ENCODE measurements around the gene SMIM14.
"Not testable (repeated sequence)": the region's sequence is repeated elsewhere in the genome, so short reads cannot be mapped to it uniquely, and the experiment has no call there.

Gene SMIM14

GRCh38 chr4:39657465-39657864, 18.8 kb upstream of the SMIM14 start:
- Mint-ChIP-seq H3K9me3 (no peaks in the 10 kb centered on the region), H3K36me3 (no peaks in the 10 kb centered on the region), H3K27me3 (no peaks in the 10 kb centered on the region), H3K4me3 (peak overlapping the region; percentile 63), H3K4me1 (peaks cover 12% of the 10 kb centered on the region), H3K27ac (no peak overlapping the region)
- ATAC-seq (ENCODE audit: low read depth), result peak; percentile 98
- peak in 1 of 2 donors; percentile 29 for DNase-seq (ENCODE audit: low spot score in 2 of 2)

DNA sequence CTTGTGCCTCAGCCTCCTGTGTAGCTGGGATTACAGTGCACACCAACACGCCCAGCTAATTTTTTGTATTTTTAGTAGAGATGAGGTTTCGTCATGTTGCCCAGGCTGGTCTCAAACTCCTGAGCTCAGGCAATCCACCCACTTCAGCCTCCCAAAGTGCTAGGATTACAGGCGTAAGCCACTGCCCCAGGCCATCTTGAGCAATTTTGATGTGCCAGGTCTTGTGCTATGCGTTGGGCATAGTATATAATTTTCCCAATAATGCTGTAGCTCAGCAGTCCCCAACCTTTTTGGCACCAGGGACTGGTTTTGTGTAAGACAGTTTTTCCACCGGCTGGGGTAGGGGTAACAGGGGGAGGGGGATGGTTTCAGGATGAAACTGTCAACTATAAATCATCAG, 18.0 kb upstream of the SMIM14 start:
- ATAC-seq (ENCODE audit: low read depth); H3K27me3 Mint-ChIP-seq; H3K27ac Mint-ChIP-seq; DNase-seq (ENCODE audit: low spot score in 2 of 2); H3K4me3 Mint-ChIP-seq; H3K36me3 Mint-ChIP-seq; H3K9me3 Mint-ChIP-seq: not testable (repeated sequence)
- peaks cover 12% of the 10 kb centered on the region for H3K4me1 Mint-ChIP-seq

GRCh38 chr4:39655876-39656275, 17.2 kb upstream of the SMIM14 start:
- no peak overlapping the region for H3K27ac Mint-ChIP-seq
- no peaks in the 10 kb centered on the region for H3K9me3 Mint-ChIP-seq
- DNase-seq (ENCODE audit: low spot score in 2 of 2) (no peak), ATAC-seq (ENCODE audit: low read depth) (no peak)
- no peaks in the 10 kb centered on the region for H3K27me3 Mint-ChIP-seq
- no peak overlapping the region for H3K4me3 Mint-ChIP-seq
- no peaks in the 10 kb centered on the region for H3K36me3 Mint-ChIP-seq
- peaks cover 12% of the 10 kb centered on the region for H3K4me1 Mint-ChIP-seq

DNA sequence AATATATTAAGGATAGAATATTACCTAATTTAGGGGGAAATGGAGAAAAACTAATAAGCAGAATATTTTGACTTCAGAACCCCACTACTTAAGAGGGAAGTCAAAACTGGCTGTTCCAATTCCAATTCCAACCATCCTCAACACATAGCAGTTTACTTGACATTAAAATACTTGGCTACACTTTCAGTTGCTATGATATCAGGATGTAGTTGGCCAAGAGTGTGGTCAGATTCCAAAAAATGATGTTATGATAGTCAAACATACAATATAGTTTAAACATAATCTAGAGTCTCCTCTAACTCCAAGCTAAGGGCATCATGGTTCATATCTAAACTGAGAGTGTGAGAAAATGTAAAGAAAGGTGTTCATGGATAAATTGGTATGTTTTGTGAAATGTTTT, 16.5 kb upstream of the SMIM14 start:
- Mint-ChIP-seq H3K9me3 (peaks cover 1% of the 10 kb centered on the region), H3K36me3 (no peaks in the 10 kb centered on the region), H3K27ac (peak overlapping the region; percentile 4), H3K4me3 (no peak overlapping the region), H3K27me3 (no peaks in the 10 kb centered on the region), H3K4me1 (peaks cover 12% of the 10 kb centered on the region)
- DNase-seq (ENCODE audit: low spot score in 2 of 2) (no peak), ATAC-seq (ENCODE audit: low read depth) (no peak)

DNA sequence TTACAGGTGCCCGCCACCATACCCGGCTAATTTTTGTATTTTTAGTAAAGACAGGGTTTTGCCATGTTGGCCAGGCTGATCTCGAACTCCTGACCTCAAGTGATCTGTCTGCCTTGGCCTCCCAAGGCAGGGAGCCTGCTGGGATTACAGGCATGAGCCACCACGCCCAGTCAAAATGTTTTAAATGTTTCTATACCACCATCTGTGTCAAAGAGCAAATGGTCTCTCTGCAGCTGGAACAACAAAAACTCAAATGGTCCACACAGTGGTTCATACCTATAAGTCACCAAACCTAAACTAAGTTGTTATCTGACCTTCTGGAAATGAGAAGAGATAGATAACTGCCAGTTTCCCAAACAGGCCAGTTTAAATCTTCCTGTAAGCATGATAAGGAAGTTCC, 12.9 kb upstream of the SMIM14 start:
- H3K4me3 Mint-ChIP-seq, result not testable (repeated sequence)

DNA sequence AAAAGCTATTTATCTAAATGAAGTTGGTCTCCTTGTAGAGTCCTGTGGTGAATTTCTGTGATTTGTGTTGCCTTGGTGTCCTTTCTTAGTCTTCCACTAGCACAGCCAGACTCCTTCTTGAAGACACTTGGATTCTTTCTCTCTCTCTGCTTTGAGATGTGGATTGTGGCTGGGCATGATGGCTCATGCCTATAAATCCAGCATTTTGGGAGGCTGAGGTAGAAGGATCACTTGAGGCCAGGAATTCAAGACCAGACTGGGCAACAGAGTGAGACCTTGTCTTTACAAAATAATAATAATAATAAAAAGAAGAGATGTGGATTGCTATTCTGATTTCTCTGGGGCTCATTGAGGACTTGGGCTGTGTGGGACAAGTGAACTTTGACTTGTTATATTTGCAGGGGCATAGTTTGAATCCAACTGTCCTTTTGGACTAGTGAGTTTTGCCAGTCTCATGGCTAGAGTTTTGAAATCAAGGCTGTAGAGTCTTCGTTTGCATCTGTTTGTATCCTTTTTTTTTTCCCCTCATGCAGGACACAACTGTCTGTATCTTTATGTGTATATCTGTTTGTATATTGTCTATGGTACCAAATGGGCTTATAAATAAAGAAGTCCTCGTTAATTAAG, 11.1 kb upstream of the SMIM14 start:
- no peaks in the 10 kb centered on the region for H3K36me3 Mint-ChIP-seq
- no peak for DNase-seq (ENCODE audit: low spot score in 2 of 2)
- H3K9me3 Mint-ChIP-seq, result peaks cover 1% of the 10 kb centered on the region
- H3K27me3 Mint-ChIP-seq, result no peaks in the 10 kb centered on the region
- ATAC-seq (ENCODE audit: low read depth), result no peak
- H3K4me3 Mint-ChIP-seq, result no peak overlapping the region
- H3K4me1 Mint-ChIP-seq, result peaks cover 4% of the 10 kb centered on the region
- H3K27ac Mint-ChIP-seq, result no peak overlapping the region

More for the DNA sequence above, 12.9 kb upstream of the SMIM14 start:
- not testable (repeated sequence) for H3K9me3 Mint-ChIP-seq; H3K27me3 Mint-ChIP-seq; H3K27ac Mint-ChIP-seq; DNase-seq (ENCODE audit: low spot score in 2 of 2); H3K36me3 Mint-ChIP-seq; ATAC-seq (ENCODE audit: low read depth); H3K4me1 Mint-ChIP-seq

- Mint-ChIP-seq H3K36me3 (no peaks in the 10 kb centered on the region), H3K27ac (no peak overlapping the region), H3K27me3 (no peaks in the 10 kb centered on the region), H3K9me3 (peaks cover 1% of the 10 kb centered on the region), H3K4me1 (peaks cover 4% of the 10 kb centered on the region), H3K4me3 (no peak overlapping the region)
- ATAC-seq (ENCODE audit: low read depth) (no peak), DNase-seq (ENCODE audit: low spot score in 2 of 2) (no peak)
Measured at GRCh38 chr4:39648827-39649558, 10.3 kb upstream of the SMIM14 start.

DNA sequence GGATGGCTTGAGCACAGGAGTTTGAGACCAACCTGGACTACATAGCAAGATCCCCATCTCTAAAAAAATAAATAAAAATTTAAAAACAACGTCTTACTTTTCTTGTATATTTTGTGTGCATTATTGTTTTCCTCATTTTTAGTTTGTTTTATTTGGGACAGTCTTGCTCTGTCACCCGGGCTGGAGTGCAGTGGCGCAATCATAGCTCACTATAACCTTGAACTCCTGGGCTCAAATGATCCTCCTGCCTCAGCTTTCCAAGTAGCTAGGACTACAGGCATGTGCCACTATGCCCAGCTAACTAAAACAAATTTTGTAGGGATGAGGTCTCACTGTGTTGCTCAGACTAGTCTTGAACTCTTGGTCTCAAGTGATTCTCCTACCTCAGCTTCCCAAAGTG, 9.5 kb upstream of the SMIM14 start:
- H3K4me1 Mint-ChIP-seq, result no peaks in the 10 kb centered on the region
- H3K4me3 Mint-ChIP-seq, result no peak overlapping the region
- H3K36me3 Mint-ChIP-seq, result no peaks in the 10 kb centered on the region
- DNase-seq (ENCODE audit: low spot score in 2 of 2) (no peak), ATAC-seq (ENCODE audit: low read depth) (no peak)
- H3K27me3 Mint-ChIP-seq, result no peaks in the 10 kb centered on the region
- H3K27ac Mint-ChIP-seq, result no peak overlapping the region
- peaks cover 1% of the 10 kb centered on the region for H3K9me3 Mint-ChIP-seq

DNA sequence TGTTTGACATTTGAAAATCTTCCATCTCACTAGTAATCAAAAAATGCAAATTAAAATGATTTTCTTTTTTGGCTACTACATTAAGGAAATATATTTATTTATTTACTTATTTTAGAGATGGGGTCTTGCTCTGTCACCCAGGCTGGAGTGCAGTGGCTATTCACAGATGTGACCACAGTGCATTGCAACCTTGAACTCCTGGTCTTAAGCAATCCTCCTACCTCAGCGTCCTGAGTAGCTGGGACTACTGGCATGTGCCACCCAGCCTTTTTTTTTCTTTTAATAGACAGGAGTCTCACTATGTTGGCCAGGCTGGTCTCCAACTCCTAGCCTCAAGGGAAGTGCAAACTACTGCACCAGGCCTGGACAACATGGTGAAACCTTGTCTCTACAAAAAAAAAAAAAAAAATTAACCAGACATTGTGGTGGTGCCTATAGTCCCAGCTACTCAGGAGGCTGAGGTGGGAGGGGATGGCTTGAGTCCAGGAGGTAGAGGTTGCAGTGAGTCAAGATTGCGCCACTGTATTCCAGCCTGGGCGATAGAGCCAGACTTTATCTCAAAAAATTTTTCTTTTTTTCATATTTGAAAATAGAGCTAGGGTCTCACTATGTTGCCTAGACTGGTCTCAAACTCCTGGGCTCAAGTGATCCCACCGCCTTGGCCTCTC, 4.4 kb upstream of the SMIM14 start:
- H3K27me3 Mint-ChIP-seq, result no peaks in the 10 kb centered on the region
- H3K4me1 Mint-ChIP-seq, result peaks cover 6% of the 10 kb centered on the region
- no peaks in the 10 kb centered on the region for H3K9me3 Mint-ChIP-seq
- no peak overlapping the region for H3K27ac Mint-ChIP-seq
- no peaks in the 10 kb centered on the region for H3K36me3 Mint-ChIP-seq
- no peak overlapping the region for H3K4me3 Mint-ChIP-seq
- no peak for ATAC-seq (ENCODE audit: low read depth)
- no peak for DNase-seq (ENCODE audit: low spot score in 2 of 2)

GRCh38 chr4:39641451-39641850, 2.8 kb upstream of the SMIM14 start:
- H3K4me3 Mint-ChIP-seq, result no peak overlapping the region
- H3K36me3 Mint-ChIP-seq, result no peaks in the 10 kb centered on the region
- no peak overlapping the region for H3K27ac Mint-ChIP-seq
- peaks cover 10% of the 10 kb centered on the region for H3K4me1 Mint-ChIP-seq
- DNase-seq (ENCODE audit: low spot score in 2 of 2) (no peak), ATAC-seq (ENCODE audit: low read depth) (no peak)
- H3K9me3 Mint-ChIP-seq, result no peaks in the 10 kb centered on the region
- no peaks in the 10 kb centered on the region for H3K27me3 Mint-ChIP-seq

DNA sequence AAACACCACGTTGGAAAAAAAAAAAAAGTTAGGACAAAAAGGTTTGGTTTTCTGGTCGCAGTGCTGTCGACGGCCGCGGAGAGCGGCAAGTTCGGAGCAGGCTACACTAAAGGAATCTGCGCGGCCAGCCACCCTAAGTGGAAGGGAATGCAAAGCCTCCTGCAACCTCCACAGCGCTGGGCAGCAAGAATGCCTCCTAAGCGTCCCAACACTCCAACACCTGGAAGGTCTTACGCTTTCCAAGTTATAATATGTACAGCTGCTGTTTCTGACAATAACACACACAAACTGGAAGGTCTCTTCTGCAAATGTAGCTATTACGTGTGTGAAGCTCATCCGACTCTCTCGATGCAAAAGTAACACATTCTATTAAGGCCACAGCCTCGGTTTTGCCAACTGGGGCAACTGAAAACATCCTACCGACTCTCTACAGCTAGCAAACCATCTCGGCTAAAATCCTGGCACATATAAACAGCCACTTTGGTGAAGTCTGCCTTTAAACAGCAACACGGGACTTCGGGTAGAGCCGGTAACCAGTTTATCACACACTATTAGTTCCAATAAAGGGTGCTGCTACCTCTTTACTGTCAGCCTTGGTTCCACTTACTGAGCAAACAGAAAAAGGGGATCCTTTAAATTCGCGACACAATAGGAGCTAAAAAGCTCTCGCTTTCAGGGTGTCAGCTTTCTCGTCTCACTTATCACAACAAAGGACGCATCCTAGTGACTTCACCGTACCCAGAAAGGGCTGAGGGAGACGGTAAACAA, 895 bp downstream of the SMIM14 start:
- Mint-ChIP-seq H3K36me3 (peaks cover 4% of the 10 kb centered on the region), H3K4me3 (peak overlapping the region; percentile 94), H3K9me3 (no peaks in the 10 kb centered on the region), H3K4me1 (peaks cover 29% of the 10 kb centered on the region), H3K27ac (peak overlapping the region; percentile 93), H3K27me3 (no peaks in the 10 kb centered on the region)
- ATAC-seq (ENCODE audit: low read depth) (peak; percentile 54), DNase-seq (ENCODE audit: low spot score in 2 of 2) (peak; percentile 26 to 33)

DNA sequence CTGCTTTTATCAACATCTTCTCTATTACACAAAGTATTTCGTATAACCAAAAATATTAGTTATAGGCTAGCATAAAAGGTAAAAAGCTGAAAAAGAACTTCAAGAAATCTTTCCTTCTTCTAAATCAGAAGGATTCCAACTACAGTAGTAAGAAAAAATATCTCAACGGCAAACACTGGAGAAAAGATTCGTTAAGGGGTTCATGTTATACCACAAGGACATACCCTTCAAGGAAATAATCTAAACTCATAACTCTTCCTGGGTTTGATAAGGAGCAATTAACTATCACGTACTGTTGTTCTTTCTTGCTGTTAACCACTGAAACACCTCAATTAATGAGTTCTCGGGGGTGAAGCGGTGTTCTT, 1.5 kb downstream of the SMIM14 start:
- Mint-ChIP-seq H3K27ac (peak overlapping the region; percentile 93), H3K36me3 (peaks cover 4% of the 10 kb centered on the region), H3K9me3 (no peaks in the 10 kb centered on the region), H3K4me1 (peaks cover 32% of the 10 kb centered on the region), H3K4me3 (peak overlapping the region; percentile 94), H3K27me3 (no peaks in the 10 kb centered on the region)
- no peak for DNase-seq (ENCODE audit: low spot score in 2 of 2)
- no peak for ATAC-seq (ENCODE audit: low read depth)

DNA sequence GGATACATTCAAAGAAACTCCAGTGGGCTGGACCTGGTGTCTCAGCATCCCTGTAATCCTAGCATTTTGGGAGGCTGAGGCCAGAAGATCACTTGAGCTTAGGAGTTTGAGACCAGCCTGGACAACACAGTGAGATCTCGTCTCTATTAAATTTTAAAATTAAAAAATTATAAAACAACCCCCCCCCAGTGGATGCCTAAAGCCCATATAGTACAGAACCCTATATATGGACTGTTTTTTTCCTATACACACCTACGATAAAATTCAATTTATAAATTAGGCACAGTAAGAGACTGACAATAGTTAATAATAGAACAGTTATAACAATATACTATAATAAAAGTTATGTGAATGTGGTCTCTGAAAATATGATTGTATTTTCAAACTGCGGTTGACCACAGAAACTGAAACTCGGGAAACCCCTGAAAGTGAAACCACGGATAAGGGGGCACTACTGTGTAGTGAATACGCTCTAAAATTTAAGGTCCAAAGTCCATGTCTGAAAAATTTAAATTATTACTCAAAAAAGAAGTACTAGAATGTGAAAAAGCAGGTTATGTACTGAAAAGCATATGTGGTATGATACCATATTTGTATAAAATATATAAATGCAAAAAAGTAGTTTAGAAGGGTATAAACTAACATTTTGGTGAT, 2.0 kb downstream of the SMIM14 start:
- DNase-seq (ENCODE audit: low spot score in 2 of 2) (no peak), ATAC-seq (ENCODE audit: low read depth) (no peak)
- H3K27me3 Mint-ChIP-seq, result no peaks in the 10 kb centered on the region
- no peaks in the 10 kb centered on the region for H3K9me3 Mint-ChIP-seq
- H3K4me1 Mint-ChIP-seq, result peaks cover 34% of the 10 kb centered on the region
- peak overlapping the region; percentile 93 for H3K27ac Mint-ChIP-seq
- peak overlapping the region; percentile 94 for H3K4me3 Mint-ChIP-seq
- H3K36me3 Mint-ChIP-seq, result peaks cover 4% of the 10 kb centered on the region

Measured in memory B cell (primary cell).